ENCODE measurements around the gene FREY1.
"Not testable (repeated sequence)": the region's sequence is repeated elsewhere in the genome, so short reads cannot be mapped to it uniquely, and the experiment has no call there.

FREY1 gene

GRCh38 chr11:45913514-45913913 is 6.4 kb upstream of the FREY1 start:
- H3K36me3 Mint-ChIP-seq (ENCODE audit: low read depth), result peaks cover 70% of the 10 kb centered on the region
- peaks cover 21% of the 10 kb centered on the region for H3K4me1 Mint-ChIP-seq (ENCODE audit: low read depth)
- DNase-seq, result no peak
- H3K9me3 Mint-ChIP-seq, result no peaks in the 10 kb centered on the region
- H3K4me3 Mint-ChIP-seq, result no peak overlapping the region
- no peaks in the 10 kb centered on the region for H3K27me3 Mint-ChIP-seq
- no peak overlapping the region for H3K27ac Mint-ChIP-seq

- no peak overlapping the region for H3K4me3 Mint-ChIP-seq
- peaks cover 11% of the 10 kb centered on the region for H3K4me1 Mint-ChIP-seq (ENCODE audit: low read depth)
- H3K9me3 Mint-ChIP-seq, result no peaks in the 10 kb centered on the region
- H3K36me3 Mint-ChIP-seq (ENCODE audit: low read depth), result peaks cover 53% of the 10 kb centered on the region
- no peaks in the 10 kb centered on the region for H3K27me3 Mint-ChIP-seq
- no peak for DNase-seq
- no peak overlapping the region for H3K27ac Mint-ChIP-seq
These were observed 3.6 kb upstream of the FREY1 start for GRCh38 chr11:45910623-45911022.

DNA sequence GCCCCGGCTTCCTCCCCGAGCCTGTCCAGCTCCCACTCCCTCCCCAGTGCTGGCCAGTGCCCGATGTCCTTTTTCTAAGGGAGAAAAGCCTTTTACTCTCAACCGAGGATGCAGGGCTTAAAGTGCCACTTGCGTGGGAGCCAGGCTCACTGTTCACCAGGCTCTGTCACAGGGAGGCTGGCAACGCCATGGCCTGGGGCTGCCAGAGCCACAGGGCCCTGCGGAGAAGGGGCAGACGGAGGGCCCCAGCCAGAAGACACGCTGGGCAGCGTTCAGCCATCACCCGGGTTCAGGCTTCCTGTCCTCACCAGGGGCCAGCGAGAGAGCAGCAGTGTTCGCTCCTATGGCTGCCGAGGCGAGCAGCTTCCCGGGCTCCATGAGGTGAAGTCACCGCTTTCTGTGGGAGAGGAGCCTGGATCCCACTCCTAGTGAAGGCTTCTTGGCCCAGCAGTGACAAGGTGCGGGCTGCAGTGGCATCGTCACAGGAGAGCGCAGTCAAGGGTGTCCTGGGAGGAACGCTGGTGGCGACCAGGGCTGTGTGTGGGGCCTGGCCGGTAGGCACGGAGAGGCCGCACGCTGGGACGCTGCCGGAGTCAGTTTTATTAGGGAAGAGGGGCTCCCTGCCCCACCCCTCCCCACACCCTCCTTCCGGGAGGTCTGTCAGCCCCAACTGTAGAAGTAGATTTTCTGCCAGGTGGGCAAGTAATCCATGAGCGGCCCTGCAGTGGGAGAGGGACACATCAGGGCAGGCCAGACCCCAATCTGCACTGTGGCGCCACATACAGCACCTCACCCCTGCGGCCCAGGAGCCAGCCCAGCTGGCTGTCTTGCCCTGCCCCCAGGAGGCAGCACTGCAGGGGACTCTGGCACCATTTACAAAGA is 2.8 kb upstream of the FREY1 start:
- no peak for DNase-seq
- Mint-ChIP-seq H3K4me1 (ENCODE audit: low read depth) (peaks cover 7% of the 10 kb centered on the region), H3K27me3 (no peaks in the 10 kb centered on the region), H3K36me3 (ENCODE audit: low read depth) (peaks cover 45% of the 10 kb centered on the region), H3K4me3 (no peak overlapping the region), H3K9me3 (no peaks in the 10 kb centered on the region), H3K27ac (no peak overlapping the region)

DNA sequence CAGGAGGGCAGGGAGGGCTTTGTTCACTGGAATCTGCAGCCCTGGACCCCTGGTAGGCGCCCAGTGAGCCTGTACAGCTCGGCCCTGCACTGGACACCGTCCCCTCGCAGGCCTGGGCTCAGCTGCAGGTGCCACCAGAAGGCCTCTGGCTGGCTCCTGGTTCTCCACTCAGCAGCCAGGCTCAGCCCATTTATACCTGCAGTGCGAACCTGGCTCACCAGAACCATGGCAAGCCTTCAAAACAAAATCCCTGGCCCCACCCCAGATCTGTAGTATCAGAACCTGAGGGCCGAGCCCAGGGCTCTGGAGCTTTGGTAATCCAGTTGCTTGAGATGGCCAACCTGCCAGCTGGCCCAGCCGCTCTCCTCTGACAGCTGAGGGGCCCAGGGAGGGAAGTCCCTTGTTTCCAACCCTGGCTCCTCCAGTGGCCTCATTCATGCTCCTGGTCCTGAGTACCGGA is 870 bp upstream of the FREY1 start:
- Mint-ChIP-seq H3K4me3 (no peak overlapping the region), H3K27ac (no peak overlapping the region), H3K4me1 (ENCODE audit: low read depth) (peaks cover 5% of the 10 kb centered on the region), H3K27me3 (no peaks in the 10 kb centered on the region), H3K36me3 (ENCODE audit: low read depth) (peaks cover 26% of the 10 kb centered on the region), H3K9me3 (no peaks in the 10 kb centered on the region)
- DNase-seq, result no peak

- Mint-ChIP-seq H3K36me3 (ENCODE audit: low read depth) (peaks cover 19% of the 10 kb centered on the region), H3K27ac (no peak overlapping the region), H3K4me3 (no peak overlapping the region)
These were observed 882 bp downstream of the FREY1 start for GRCh38 chr11:45906096-45906682.

GRCh38 chr11:45905576-45905975 is 1.5 kb downstream of the FREY1 start:
- H3K27me3 Mint-ChIP-seq; H3K27ac Mint-ChIP-seq; H3K4me1 Mint-ChIP-seq (ENCODE audit: low read depth); DNase-seq; H3K9me3 Mint-ChIP-seq; H3K4me3 Mint-ChIP-seq: not testable (repeated sequence)
- peaks cover 12% of the 10 kb centered on the region for H3K36me3 Mint-ChIP-seq (ENCODE audit: low read depth)

More at GRCh38 chr11:45906096-45906682, 882 bp downstream of the FREY1 start:
- H3K9me3 Mint-ChIP-seq, result no peaks in the 10 kb centered on the region
- DNase-seq, result no peak
- peaks cover 5% of the 10 kb centered on the region for H3K4me1 Mint-ChIP-seq (ENCODE audit: low read depth)
- peaks cover under 1% of the 10 kb centered on the region for H3K27me3 Mint-ChIP-seq

DNA sequence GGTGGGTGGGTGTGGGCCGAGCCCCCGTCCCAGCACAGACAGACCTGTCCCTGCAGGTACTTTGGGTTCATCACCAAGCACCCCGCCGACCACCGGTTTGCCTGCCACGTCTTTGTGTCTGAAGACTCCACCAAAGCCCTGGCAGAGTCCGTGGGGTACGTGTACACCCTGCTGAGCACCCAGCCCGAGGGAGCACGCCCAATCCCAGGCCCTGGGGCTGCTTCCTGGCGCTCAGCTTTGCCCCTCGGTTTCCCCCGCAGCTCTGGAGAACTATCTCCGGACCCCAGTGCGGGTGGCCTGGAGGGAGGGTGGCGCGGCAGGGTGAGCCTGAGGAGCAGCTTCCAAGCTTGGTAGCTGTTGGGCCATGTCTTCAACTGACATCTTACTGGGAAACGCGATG is 2.0 kb downstream of the FREY1 start:
- DNase-seq, result no peak
- H3K9me3 Mint-ChIP-seq, result no peaks in the 10 kb centered on the region
- no peak overlapping the region for H3K4me3 Mint-ChIP-seq
- H3K36me3 Mint-ChIP-seq (ENCODE audit: low read depth), result peaks cover 8% of the 10 kb centered on the region
- no peak overlapping the region for H3K27ac Mint-ChIP-seq
- peaks cover 10% of the 10 kb centered on the region for H3K4me1 Mint-ChIP-seq (ENCODE audit: low read depth)
- H3K27me3 Mint-ChIP-seq, result peaks cover 10% of the 10 kb centered on the region

DNA sequence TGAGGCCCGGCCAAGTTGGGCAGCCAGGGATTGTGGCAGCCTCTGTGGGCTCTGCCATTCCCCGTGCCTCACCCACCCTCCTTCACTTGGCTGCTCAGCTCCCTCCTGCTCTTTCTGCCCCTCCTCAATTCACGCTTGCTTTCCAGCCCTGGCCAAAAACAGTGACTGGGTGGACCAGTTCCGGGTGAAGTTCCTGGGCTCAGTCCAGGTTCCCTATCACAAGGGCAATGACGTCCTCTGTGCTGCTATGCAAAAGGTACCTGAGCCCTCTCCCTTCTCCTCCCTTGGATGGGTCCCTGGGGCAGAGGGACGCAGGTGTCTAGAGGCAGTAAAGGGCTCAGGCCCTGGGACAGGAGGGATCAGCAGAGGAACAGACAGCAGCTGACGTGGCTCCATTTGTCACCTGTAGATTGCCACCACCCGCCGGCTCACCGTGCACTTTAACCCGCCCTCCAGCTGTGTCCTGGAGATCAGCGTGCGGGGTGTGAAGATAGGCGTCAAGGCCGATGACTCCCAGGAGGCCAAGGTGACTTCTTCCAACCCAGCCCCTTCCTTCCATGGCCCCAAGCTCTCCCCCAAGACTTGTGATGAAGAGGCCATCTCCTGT is 2.7 kb downstream of the FREY1 start:
- H3K27me3 Mint-ChIP-seq, result peaks cover 10% of the 10 kb centered on the region
- no peak for DNase-seq
- no peaks in the 10 kb centered on the region for H3K9me3 Mint-ChIP-seq
- H3K4me1 Mint-ChIP-seq (ENCODE audit: low read depth), result peaks cover 10% of the 10 kb centered on the region
- H3K4me3 Mint-ChIP-seq, result no peak overlapping the region
- H3K27ac Mint-ChIP-seq, result no peak overlapping the region
- H3K36me3 Mint-ChIP-seq (ENCODE audit: low read depth), result peaks cover under 1% of the 10 kb centered on the region

GRCh38 chr11:45902452-45903380 is 4.4 kb downstream of the FREY1 start:
- no peaks in the 10 kb centered on the region for H3K36me3 Mint-ChIP-seq (ENCODE audit: low read depth)
- DNase-seq, result no peak
- peaks cover 11% of the 10 kb centered on the region for H3K4me1 Mint-ChIP-seq (ENCODE audit: low read depth)
- H3K27ac Mint-ChIP-seq, result no peak overlapping the region
- H3K9me3 Mint-ChIP-seq, result no peaks in the 10 kb centered on the region
- peaks cover 23% of the 10 kb centered on the region for H3K27me3 Mint-ChIP-seq
- H3K4me3 Mint-ChIP-seq, result no peak overlapping the region

DNA sequence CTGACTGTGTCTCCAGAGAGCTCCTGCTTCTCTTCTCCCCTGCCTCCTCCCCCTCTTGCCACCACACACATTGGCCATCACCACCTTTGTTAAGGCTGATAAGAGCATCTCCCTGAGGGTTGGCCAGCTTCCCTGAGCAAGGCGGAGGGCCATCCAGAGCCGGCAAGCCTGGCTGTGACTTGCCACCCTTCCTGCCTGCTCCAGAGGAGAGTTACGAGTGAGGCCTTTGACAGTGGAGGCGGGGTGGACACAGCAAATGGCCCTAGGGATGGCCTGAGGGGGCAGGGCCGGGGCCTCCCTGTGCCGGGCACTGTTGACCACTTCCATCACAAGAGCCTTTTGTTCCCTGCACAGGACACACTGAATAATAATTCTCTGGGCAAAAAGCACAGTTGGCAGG is 5.4 kb downstream of the FREY1 start:
- no peaks in the 10 kb centered on the region for H3K9me3 Mint-ChIP-seq
- DNase-seq, result no peak
- peaks cover 31% of the 10 kb centered on the region for H3K27me3 Mint-ChIP-seq
- no peak overlapping the region for H3K27ac Mint-ChIP-seq
- no peaks in the 10 kb centered on the region for H3K36me3 Mint-ChIP-seq (ENCODE audit: low read depth)
- no peak overlapping the region for H3K4me3 Mint-ChIP-seq
- peaks cover 11% of the 10 kb centered on the region for H3K4me1 Mint-ChIP-seq (ENCODE audit: low read depth)

- H3K4me3 Mint-ChIP-seq, result peak overlapping the region; percentile 62
- peaks cover 6% of the 10 kb centered on the region for H3K4me1 Mint-ChIP-seq (ENCODE audit: low read depth)
- H3K36me3 Mint-ChIP-seq (ENCODE audit: low read depth), result no peaks in the 10 kb centered on the region
- H3K9me3 Mint-ChIP-seq, result no peaks in the 10 kb centered on the region
- H3K27me3 Mint-ChIP-seq, result peaks cover 35% of the 10 kb centered on the region
- H3K27ac Mint-ChIP-seq, result no peak overlapping the region
- DNase-seq, result no peak
These were observed 6.0 kb downstream of the FREY1 start for GRCh38 chr11:45900916-45901617.

- H3K36me3 Mint-ChIP-seq (ENCODE audit: low read depth); H3K27ac Mint-ChIP-seq; H3K9me3 Mint-ChIP-seq; DNase-seq; H3K4me1 Mint-ChIP-seq (ENCODE audit: low read depth): not testable (repeated sequence)
- peak overlapping the region; percentile 62 for H3K4me3 Mint-ChIP-seq
- peaks cover 41% of the 10 kb centered on the region for H3K27me3 Mint-ChIP-seq
These were observed 6.8 kb downstream of the FREY1 start for GRCh38 chr11:45900175-45900800.

DNA sequence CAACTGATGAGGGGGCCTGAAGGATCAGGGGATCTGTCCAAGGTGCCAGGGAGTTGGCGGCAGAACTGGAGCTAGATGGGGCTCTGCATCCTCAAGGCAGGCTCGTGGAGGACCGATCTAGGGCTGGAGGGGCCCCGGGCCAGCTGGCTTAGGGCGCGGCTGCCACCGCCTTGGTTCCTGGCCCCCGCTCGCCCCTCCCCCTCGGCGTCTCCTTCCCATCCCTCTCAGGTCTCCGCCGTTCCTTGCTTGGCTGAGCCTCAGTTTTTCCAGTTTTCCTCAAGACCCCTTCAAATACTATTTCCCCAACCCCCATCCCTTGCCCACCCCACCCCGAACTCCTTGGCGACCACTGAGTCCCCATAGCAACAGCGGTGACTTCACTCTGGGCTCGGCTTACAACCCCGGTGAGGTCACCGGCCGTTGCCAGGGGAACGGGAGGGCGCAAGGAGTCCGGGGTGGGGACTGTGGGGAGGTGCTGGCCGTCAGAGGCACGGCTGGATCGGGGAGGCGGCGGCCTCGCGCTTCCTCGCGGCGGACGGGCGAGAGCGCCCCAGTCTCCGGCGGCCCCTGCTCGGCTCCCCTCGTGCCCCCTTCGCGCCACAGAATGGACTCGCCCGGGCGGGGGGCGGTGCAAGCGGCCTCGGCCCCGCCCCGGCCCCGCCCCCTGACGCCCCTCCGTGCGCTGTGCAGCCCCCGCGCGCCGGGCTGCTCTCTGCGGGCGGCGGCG is 7.5 kb downstream of the FREY1 start:
- H3K36me3 Mint-ChIP-seq (ENCODE audit: low read depth), result no peaks in the 10 kb centered on the region
- peaks cover 6% of the 10 kb centered on the region for H3K4me1 Mint-ChIP-seq (ENCODE audit: low read depth)
- H3K27me3 Mint-ChIP-seq, result peaks cover 47% of the 10 kb centered on the region
- H3K9me3 Mint-ChIP-seq, result no peaks in the 10 kb centered on the region
- DNase-seq, result peak; percentile 78
- no peak overlapping the region for H3K27ac Mint-ChIP-seq
- peak overlapping the region; percentile 61 for H3K4me3 Mint-ChIP-seq

All from activated T-cell treated with anti-CD3 and anti-CD28 coated beads, Interleukin-2, amount 50 U/mL, for 24 hours (primary cell).